Effector memory CD4-positive, alpha-beta T cell (primary cell): Measurements from ENCODE around the gene ERVW-1.
"Not testable (repeated sequence)": the region's sequence is repeated elsewhere in the genome, so short reads cannot be mapped to it uniquely, and the experiment has no call there.

ENCODE experiments used
- DNase-seq, 3 donors: peaks; one replicate each; pipeline ENCODE4 v3.0.0-alpha.2; 2020
- H3K27ac ChIP-seq: 2 replicates; pipeline ENCODE4 v1.7.0; 2013; ENCODE audit warnings: mild to moderate bottlenecking, low read length, moderate library complexity; ENCODE audit not compliant: insufficient read depth, poor library complexity, severe bottlenecking
- H3K27me3 ChIP-seq: replicated peaks from 2 replicates; pipeline ENCODE4 v1.7.0; 2013; ENCODE audit warnings: mild to moderate bottlenecking, low read length; ENCODE audit not compliant: insufficient read depth, control insufficient read depth, poor library complexity, severe bottlenecking
- H3K36me3 ChIP-seq: 2 replicates; pipeline ENCODE4 v1.7.0; 2013; ENCODE audit warnings: mild to moderate bottlenecking, low read length, moderate library complexity; ENCODE audit not compliant: control insufficient read depth, insufficient read depth
- H3K4me1 ChIP-seq: 2 replicates; pipeline ENCODE4 v1.7.0; 2013; ENCODE audit warnings: low read length, mild to moderate bottlenecking; ENCODE audit not compliant: control insufficient read depth, insufficient read depth, poor library complexity, severe bottlenecking
- H3K4me3 ChIP-seq: 2 replicates; pipeline ENCODE4 v1.7.0; 2013; ENCODE audit warnings: low read length, low read depth, mild to moderate bottlenecking; ENCODE audit not compliant: insufficient read depth, poor library complexity, severe bottlenecking
- H3K9me3 ChIP-seq: 2 replicates; pipeline ENCODE4 v1.7.0; 2013; ENCODE audit warnings: mild to moderate bottlenecking, low read length, moderate library complexity; ENCODE audit not compliant: control insufficient read depth
- total RNA-seq, 3 donors: gene quantifications; one replicate each; lab custom pipeline; 2026; lab: John Stamatoyannopoulos, UW

Gene ERVW-1
- total RNA-seq, result 0 to 0.19 (median 0) reads per million in 3 donors

DNA sequence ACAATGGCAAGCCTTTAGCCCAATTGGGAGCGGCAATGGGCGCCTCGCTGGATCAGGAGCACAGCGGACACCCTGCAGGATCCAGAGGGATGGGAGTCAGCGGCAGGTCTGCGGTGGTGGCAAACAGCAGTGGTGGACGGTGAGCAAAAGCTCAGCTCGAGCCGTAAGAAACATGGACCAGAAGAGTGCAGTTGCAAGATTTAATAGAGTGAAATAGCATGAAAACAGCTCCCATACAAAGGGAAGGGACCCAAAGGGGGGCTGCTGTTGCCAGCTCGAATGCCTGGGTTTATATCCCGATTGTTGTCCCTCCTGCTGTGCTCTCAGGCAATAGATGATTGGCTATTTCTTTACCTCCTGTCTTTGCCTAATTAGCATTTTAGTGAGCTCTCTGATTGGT is at the start of gene ERVW-1:
Gene ERVW-1 (minus strand): TSS at position 266 of the 400 bp plus-strand sequence. CDS start 7,565 bp downstream, outside the sequence.
- not testable (repeated sequence) for H3K9me3 ChIP-seq, H3K27ac ChIP-seq, H3K36me3 ChIP-seq, H3K27me3 ChIP-seq, H3K4me1 ChIP-seq, DNase-seq, H3K4me3 ChIP-seq

DNA sequence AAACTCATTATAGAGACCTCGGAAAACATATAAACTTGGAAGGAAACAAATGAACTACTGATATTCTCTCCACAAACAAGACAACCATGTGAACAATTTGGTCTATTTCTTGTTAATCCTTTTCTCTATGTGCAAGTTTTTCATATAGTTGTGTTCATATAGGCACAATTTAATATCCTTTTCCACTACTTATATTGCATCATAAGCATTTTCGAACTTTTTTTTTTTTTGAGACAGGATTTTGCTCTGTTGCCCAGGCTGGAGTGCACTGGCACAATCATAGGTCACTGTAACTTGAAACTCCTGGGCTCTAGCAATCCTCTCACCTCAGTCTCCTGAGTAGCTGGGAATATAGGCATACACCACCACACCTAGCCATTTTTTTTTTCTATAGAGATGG is 45.4 kb upstream of the ERVW-1 start:
- H3K27ac ChIP-seq, result no peak overlapping the region
- no peaks in the 10 kb centered on the region for H3K27me3 ChIP-seq
- no peak overlapping the region for H3K4me3 ChIP-seq
- H3K9me3 ChIP-seq, result no peaks in the 10 kb centered on the region
- DNase-seq, result no peak
- H3K4me1 ChIP-seq, result peaks cover 10% of the 10 kb centered on the region
- peaks cover under 1% of the 10 kb centered on the region for H3K36me3 ChIP-seq

- Histone ChIP-seq H3K27me3 (no peaks in the 10 kb centered on the region), H3K36me3 (peaks cover 16% of the 10 kb centered on the region), H3K4me1 (no peaks in the 10 kb centered on the region), H3K4me3 (no peak overlapping the region), H3K27ac (no peak overlapping the region), H3K9me3 (no peaks in the 10 kb centered on the region)
- DNase-seq, result no peak
Measured at GRCh38 chr7:92520024-92520423, 42.3 kb upstream of the ERVW-1 start.

- Histone ChIP-seq H3K4me1 (no peaks in the 10 kb centered on the region), H3K9me3 (no peaks in the 10 kb centered on the region), H3K27me3 (no peaks in the 10 kb centered on the region), H3K36me3 (peaks cover 20% of the 10 kb centered on the region), H3K4me3 (no peak overlapping the region), H3K27ac (no peak overlapping the region)
- DNase-seq, result no peak
Measured at GRCh38 chr7:92517631-92518030, 39.9 kb upstream of the ERVW-1 start.

GRCh38 chr7:92513167-92513902 is 35.6 kb upstream of the ERVW-1 start:
- Histone ChIP-seq H3K9me3 (no peaks in the 10 kb centered on the region), H3K27ac (no peak overlapping the region), H3K27me3 (no peaks in the 10 kb centered on the region), H3K4me3 (no peak overlapping the region), H3K36me3 (peaks cover 27% of the 10 kb centered on the region), H3K4me1 (no peaks in the 10 kb centered on the region)
- no peak for DNase-seq

DNA sequence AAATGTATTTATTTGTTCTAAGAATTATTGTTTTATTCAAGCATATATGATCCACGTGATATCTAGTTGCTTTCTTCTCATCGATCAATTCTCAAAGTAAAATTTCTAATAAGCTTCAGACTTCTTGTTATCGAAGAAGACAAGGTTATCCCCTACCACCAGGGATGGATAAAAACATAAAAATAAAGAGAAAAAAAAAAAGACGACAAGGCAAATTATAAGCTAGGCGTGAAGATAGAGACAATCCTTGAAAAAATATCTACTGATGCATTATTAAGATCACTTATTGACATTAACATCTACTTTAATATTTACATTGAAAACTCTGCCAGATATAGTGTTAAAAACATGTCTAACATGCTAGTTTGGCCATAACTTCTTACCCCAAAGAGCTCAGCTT is 31.2 kb upstream of the ERVW-1 start:
- Histone ChIP-seq H3K27ac (no peak overlapping the region), H3K4me3 (no peak overlapping the region), H3K36me3 (peaks cover 10% of the 10 kb centered on the region), H3K9me3 (no peaks in the 10 kb centered on the region), H3K27me3 (no peaks in the 10 kb centered on the region), H3K4me1 (no peaks in the 10 kb centered on the region)
- no peak for DNase-seq

DNA sequence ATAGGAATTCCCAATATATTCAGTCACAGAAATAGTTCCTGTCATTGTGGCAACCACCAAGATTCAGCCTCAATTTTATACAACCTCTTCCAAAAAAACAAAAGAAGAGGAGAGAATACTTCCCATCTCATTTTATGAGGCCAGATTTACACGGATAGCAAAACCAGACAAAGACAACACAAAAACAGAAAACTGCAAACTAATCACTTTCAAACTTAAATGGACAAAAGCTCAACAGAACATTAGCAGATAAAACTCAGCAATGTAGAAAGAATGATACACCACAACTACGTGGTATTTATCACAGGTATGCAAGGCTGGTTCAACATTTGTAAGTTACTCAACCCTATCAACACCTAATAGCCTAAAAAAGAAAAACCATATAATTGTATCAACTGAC is 28.6 kb upstream of the ERVW-1 start:
- no peak overlapping the region for H3K27ac ChIP-seq
- no peak overlapping the region for H3K4me3 ChIP-seq
- no peak for DNase-seq
- H3K9me3 ChIP-seq, result no peaks in the 10 kb centered on the region
- peaks cover 18% of the 10 kb centered on the region for H3K36me3 ChIP-seq
- H3K4me1 ChIP-seq, result no peaks in the 10 kb centered on the region
- no peaks in the 10 kb centered on the region for H3K27me3 ChIP-seq

DNA sequence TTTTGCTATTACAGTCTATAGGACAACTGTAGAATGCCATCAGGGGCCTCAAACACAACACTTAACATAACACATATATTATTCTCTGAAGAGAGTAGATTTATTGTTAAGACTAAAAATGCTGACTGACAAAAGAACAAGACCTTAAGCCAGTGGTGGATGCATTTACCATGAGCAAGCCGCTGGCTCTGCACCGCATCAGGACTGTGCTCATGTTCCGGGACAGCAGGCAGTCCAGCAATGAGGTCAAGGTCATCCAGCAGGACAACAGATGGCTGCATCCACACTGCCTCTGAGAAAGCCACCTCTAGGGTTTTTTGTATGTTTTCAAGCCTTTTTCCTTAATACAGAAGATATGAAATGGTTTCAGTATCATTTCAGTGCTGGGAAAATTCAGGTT is 26.8 kb upstream of the ERVW-1 start:
- H3K36me3 ChIP-seq, result peaks cover 26% of the 10 kb centered on the region
- no peaks in the 10 kb centered on the region for H3K27me3 ChIP-seq
- no peaks in the 10 kb centered on the region for H3K9me3 ChIP-seq
- no peaks in the 10 kb centered on the region for H3K4me1 ChIP-seq
- no peak for DNase-seq
- H3K27ac ChIP-seq, result no peak overlapping the region
- no peak overlapping the region for H3K4me3 ChIP-seq

DNA sequence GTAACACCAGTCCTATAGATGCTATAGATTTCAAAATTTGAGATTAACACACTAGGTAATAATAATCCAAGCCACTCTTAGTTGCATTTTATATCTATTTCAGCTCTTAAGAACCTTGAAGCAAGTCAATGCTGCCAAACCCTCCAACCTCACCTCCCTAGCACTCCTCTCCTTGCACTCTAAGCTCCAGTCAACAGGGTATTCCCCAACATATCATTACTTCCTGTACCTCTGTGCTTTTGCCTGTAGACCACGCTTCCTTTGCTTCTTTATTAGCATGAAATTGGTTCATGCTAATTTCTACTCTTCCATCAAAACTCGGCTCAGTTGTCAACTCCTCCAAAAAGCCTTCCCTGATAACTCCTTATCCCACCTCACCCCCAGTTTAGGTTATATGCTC is 26.0 kb upstream of the ERVW-1 start:
- no peak overlapping the region for H3K4me3 ChIP-seq
- no peaks in the 10 kb centered on the region for H3K27me3 ChIP-seq
- no peak for DNase-seq
- H3K36me3 ChIP-seq, result peaks cover 30% of the 10 kb centered on the region
- no peaks in the 10 kb centered on the region for H3K9me3 ChIP-seq
- H3K4me1 ChIP-seq, result no peaks in the 10 kb centered on the region
- H3K27ac ChIP-seq, result no peak overlapping the region

DNA sequence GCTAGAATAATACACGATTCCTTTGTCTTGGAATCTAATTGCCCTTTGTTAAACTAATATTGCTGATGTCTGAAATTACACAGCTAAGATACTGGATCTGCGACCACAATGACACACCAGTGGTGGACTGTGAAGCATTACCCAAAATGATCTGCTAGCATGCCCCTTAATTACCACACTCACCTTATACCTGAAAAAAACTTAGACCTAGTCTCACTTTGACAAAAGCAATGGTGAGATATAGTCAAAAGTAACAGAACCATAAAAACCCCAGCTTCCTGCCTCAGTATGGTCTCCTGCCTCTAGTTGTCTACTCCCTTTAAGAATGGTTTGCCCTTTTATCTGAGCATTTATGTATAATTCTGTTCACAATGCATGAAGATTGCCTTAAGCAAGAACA is 20.8 kb upstream of the ERVW-1 start:
- Histone ChIP-seq H3K4me1 (no peaks in the 10 kb centered on the region), H3K4me3 (no peak overlapping the region), H3K27ac (no peak overlapping the region), H3K9me3 (no peaks in the 10 kb centered on the region), H3K27me3 (no peaks in the 10 kb centered on the region), H3K36me3 (peaks cover 45% of the 10 kb centered on the region)
- DNase-seq, result no peak
